C4-2B (cell line): ENCODE results near the gene RFTN2.
"Not testable (repeated sequence)": the region's sequence is repeated elsewhere in the genome, so short reads cannot be mapped to it uniquely, and the experiment has no call there.

Experiments
- ZFX ChIP-seq: fragments of 450-650 bp; IDR thresholded peaks from 2 replicates; pipeline ENCODE4 v1.6.1; 2017
- TF ChIP-seq, protein P1 (sequence below): fragments of 450-650 bp; conservative IDR thresholded peaks from 2 replicates; pipeline ENCODE4 v1.5.1; 2017; ENCODE audit warnings: mild to moderate bottlenecking

DNA sequence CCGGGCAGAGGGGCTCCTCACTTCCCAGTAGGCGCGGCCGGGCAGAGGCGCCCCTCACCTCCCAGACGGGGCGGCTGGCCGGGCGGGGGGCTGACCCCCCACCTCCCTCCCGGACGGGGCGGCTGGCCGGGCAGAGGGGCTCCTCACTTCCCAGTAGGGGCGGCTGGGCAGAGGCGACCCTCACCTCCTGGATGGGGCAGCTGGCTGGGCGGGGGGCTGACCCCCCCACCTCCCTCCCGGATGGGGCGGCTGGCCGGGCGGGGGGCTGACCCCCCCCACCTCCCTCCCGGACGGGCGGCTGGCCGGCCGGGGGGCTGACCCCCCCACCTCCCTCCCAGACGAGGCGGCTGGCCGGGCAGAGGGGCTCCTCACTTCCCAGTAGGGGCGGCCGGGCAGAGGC lies 20.6 kb upstream of the RFTN2 start:
- TF ChIP-seq, protein P1, sequence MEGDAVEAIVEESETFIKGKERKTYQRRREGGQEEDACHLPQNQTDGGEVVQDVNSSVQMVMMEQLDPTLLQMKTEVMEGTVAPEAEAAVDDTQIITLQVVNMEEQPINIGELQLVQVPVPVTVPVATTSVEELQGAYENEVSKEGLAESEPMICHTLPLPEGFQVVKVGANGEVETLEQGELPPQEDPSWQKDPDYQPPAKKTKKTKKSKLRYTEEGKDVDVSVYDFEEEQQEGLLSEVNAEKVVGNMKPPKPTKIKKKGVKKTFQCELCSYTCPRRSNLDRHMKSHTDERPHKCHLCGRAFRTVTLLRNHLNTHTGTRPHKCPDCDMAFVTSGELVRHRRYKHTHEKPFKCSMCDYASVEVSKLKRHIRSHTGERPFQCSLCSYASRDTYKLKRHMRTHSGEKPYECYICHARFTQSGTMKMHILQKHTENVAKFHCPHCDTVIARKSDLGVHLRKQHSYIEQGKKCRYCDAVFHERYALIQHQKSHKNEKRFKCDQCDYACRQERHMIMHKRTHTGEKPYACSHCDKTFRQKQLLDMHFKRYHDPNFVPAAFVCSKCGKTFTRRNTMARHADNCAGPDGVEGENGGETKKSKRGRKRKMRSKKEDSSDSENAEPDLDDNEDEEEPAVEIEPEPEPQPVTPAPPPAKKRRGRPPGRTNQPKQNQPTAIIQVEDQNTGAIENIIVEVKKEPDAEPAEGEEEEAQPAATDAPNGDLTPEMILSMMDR, result not testable (repeated sequence)
- TF ChIP-seq ZFX, result not testable (repeated sequence)
